Lower leg skin (tissue), 3 donors: ENCODE data around the gene PASK.

ENCODE experiments used
- CTCF ChIP-seq, 3 donors: fragments of 450-650 bp; IDR thresholded peaks; one replicate each; pipeline ENCODE4 v1.5.1; 2016; ENCODE audit warnings: antibody characterized with exemption in 3 of 3, mild to moderate bottlenecking in 3 of 3, moderate library complexity in 2 of 3
- POLR2A ChIP-seq, 2 donors: fragments of 450-650 bp; IDR thresholded peaks; one replicate each; pipeline ENCODE4 v1.6.1; 2016 to 2017; ENCODE audit warnings: antibody characterized with exemption in 2 of 2, mild to moderate bottlenecking in 1 of 2, moderate library complexity in 1 of 2

- TF ChIP-seq CTCF (IDR thresholded peaks at IDR 0.05) (no peak), POLR2A (IDR thresholded peaks at IDR 0.05) (no peak)
These were observed 75.9 kb downstream of the PASK start for GRCh38 chr2:241073166-241074064.
